ENCODE measurements around the gene CCND3.

CCND3 gene

DNA sequence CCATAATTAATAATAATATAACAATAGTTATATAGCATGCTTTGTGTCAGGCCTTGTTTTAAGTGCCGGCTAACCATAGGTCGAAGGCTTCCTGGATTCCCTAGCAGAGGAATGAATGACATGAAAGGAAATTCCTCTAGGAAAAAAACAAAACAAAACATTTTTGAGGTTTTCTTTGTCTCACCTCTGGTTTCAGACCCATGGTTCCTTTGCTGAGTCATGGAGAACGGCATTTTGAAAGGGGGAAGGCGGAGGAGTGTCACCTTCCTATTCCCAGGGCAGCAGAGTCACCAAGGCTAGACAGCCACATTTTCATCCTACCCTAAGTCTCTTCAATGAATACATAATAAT is 25.3 kb upstream of the CCND3 start:
- Histone ChIP-seq H3K4me1 (ENCODE audit: low read length) (no peaks in the 10 kb centered on the region), H4K20me1 (ENCODE audit: insufficient read depth, low read length) (no peaks in the 10 kb centered on the region), H3K36me3 (replicated peaks; ENCODE audit: insufficient read depth, low read length) (no peaks in the 10 kb centered on the region), H3K27ac (ENCODE audit: low read length) (no peak overlapping the region), H3K9me3 (replicated peaks; ENCODE audit: insufficient read depth, low read length) (no peaks in the 10 kb centered on the region), H3K9me2 (replicated peaks; ENCODE audit: insufficient read depth, low read length) (no peaks in the 10 kb centered on the region), H3K4me3 (ENCODE audit: low read length) (no peak overlapping the region), H3K27me3 (replicated peaks; ENCODE audit: insufficient read depth, low read length) (no peaks in the 10 kb centered on the region), H3K4me2 (ENCODE audit: low read depth, low read length) (no peak overlapping the region), H3K79me2 (ENCODE audit: low read length) (no peaks in the 10 kb centered on the region), H3K9ac (ENCODE audit: low read length) (no peak overlapping the region), H2AFZ (ENCODE audit: low read length) (no peak overlapping the region), H3F3A (ENCODE audit: insufficient read depth, low read length) (no peaks in the 10 kb centered on the region)
- TF ChIP-seq EZH2phosphoT487 (IDR thresholded peaks at IDR 0.05; ENCODE audit: low read length), result no peak
- TF ChIP-seq CTCF (IDR thresholded peaks at IDR 0.05; ENCODE audit: low read length), result no peak
- TF ChIP-seq EZH2 (optimal IDR thresholded peaks at IDR 0.05; ENCODE audit: low read depth, low read length), result no peak
- no peak for DNase-seq

DNA sequence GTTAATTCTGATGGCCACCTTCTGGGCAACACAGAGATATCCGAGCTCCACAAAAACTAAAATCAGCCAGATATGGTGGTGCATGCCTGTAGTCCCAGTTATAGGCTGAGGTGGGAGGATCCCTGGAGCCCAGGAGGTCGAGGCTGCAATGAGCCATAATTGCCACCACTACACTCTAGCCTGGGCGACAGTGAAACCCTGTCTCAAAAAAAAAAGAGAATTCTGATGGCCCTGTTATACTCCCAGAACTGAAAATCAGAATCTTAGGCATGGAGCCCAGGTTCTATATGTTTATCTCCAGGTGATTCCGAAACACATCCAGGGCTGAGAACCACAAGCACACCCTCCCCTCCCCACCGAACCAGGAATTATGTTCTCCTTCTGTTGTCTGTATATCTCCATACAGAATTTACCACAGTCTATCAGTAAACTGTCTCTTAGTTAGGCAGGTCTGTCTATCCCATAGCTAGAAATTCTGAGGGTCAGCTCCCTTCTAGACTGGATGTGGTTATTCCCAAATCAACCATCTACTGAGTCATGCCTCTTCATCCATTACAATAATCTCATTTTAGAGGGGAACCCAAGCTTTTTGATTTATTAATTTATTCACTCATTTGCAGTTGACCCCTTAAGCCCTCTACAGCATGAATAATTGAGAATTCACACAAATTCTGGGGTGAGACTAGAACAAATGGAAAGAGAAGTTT is 24.8 kb upstream of the CCND3 start:
- H2AFZ ChIP-seq (ENCODE audit: low read length), result no peak overlapping the region
- H3K36me3 ChIP-seq (replicated peaks; ENCODE audit: insufficient read depth, low read length), result no peaks in the 10 kb centered on the region
- H3K9ac ChIP-seq (ENCODE audit: low read length), result no peak overlapping the region
- no peaks in the 10 kb centered on the region for H3F3A ChIP-seq (ENCODE audit: insufficient read depth, low read length)
- H3K4me3 ChIP-seq (ENCODE audit: low read length), result no peak overlapping the region
- no peak overlapping the region for H3K4me2 ChIP-seq (ENCODE audit: low read depth, low read length)
- TF ChIP-seq EZH2 (optimal IDR thresholded peaks at IDR 0.05; ENCODE audit: low read depth, low read length), result no peak
- no peak for TF ChIP-seq CTCF (IDR thresholded peaks at IDR 0.05; ENCODE audit: low read length)
- no peak for TF ChIP-seq EZH2phosphoT487 (IDR thresholded peaks at IDR 0.05; ENCODE audit: low read length)
- no peaks in the 10 kb centered on the region for H3K9me3 ChIP-seq (replicated peaks; ENCODE audit: insufficient read depth, low read length)
- DNase-seq, result no peak
- no peaks in the 10 kb centered on the region for H3K79me2 ChIP-seq (ENCODE audit: low read length)
- H3K9me2 ChIP-seq (replicated peaks; ENCODE audit: insufficient read depth, low read length), result no peaks in the 10 kb centered on the region
- H3K27me3 ChIP-seq (replicated peaks; ENCODE audit: insufficient read depth, low read length), result no peaks in the 10 kb centered on the region
- no peaks in the 10 kb centered on the region for H4K20me1 ChIP-seq (ENCODE audit: insufficient read depth, low read length)
- H3K4me1 ChIP-seq (ENCODE audit: low read length), result no peaks in the 10 kb centered on the region
- H3K27ac ChIP-seq (ENCODE audit: low read length), result no peak overlapping the region

GRCh38 chr6:41965429-41966213 is 24.0 kb upstream of the CCND3 start:
- Histone ChIP-seq H3K9ac (ENCODE audit: low read length) (no peak overlapping the region), H3K4me1 (ENCODE audit: low read length) (no peaks in the 10 kb centered on the region), H3K9me2 (replicated peaks; ENCODE audit: insufficient read depth, low read length) (no peaks in the 10 kb centered on the region), H3K79me2 (ENCODE audit: low read length) (no peaks in the 10 kb centered on the region), H3K36me3 (replicated peaks; ENCODE audit: insufficient read depth, low read length) (no peaks in the 10 kb centered on the region), H2AFZ (ENCODE audit: low read length) (no peak overlapping the region), H3F3A (ENCODE audit: insufficient read depth, low read length) (no peaks in the 10 kb centered on the region), H4K20me1 (ENCODE audit: insufficient read depth, low read length) (no peaks in the 10 kb centered on the region), H3K9me3 (replicated peaks; ENCODE audit: insufficient read depth, low read length) (no peaks in the 10 kb centered on the region), H3K4me3 (ENCODE audit: low read length) (no peak overlapping the region), H3K4me2 (ENCODE audit: low read depth, low read length) (no peak overlapping the region), H3K27ac (ENCODE audit: low read length) (no peak overlapping the region), H3K27me3 (replicated peaks; ENCODE audit: insufficient read depth, low read length) (no peaks in the 10 kb centered on the region)
- no peak for DNase-seq
- TF ChIP-seq EZH2phosphoT487 (IDR thresholded peaks at IDR 0.05; ENCODE audit: low read length), result no peak
- TF ChIP-seq CTCF (IDR thresholded peaks at IDR 0.05; ENCODE audit: low read length), result no peak

All from MM.1S (cell line).